Muscle of arm (tissue), 12 donors: Measurements from ENCODE around the gene BLTP3B. TPM values are rescaled to one million over a fixed set of nuclear protein-coding genes. Genes with fewer than 3 reads are reported as not detected.

Experiments
- DNase-seq: peaks from one replicate; pipeline ENCODE4 v3.0.0-alpha.2; 2013
- polyA plus RNA-seq, 12 donors: library from polyadenylated mRNA; unstranded; fragments of 120-200 nt; gene quantifications; one replicate each; pipeline ENCODE4 v1.2.1, GENCODE V29; 2013; ENCODE audit not compliant: insufficient read length in 12 of 12

BLTP3B gene
- polyA plus RNA-seq, 12 donors, result 14.7 to 19.3 (median 16.5) TPM; not detected in 1

DNA sequence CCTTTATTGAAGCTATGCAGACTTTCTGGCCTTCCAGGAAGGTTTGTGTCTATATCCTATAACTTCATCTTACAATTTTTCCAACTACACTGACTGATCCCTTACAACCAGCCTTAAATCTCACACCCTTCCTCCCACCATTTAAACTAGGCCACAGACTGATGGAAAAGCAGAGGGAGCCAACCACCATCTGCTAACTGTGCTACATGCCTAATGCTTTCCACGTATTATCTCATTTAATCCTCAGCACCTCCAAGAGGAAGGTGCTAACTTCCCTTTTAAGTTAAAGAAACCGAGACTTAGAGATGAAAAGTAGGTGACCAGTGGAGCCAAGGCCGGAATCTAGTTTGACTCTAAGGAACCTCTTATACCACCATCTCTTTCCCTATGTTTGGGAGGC, 22.7 kb upstream of the BLTP3B start:
- no peak for DNase-seq

- DNase-seq, result no peak
These were observed 21.6 kb upstream of the BLTP3B start for GRCh38 chr12:100164153-100164704.

DNA sequence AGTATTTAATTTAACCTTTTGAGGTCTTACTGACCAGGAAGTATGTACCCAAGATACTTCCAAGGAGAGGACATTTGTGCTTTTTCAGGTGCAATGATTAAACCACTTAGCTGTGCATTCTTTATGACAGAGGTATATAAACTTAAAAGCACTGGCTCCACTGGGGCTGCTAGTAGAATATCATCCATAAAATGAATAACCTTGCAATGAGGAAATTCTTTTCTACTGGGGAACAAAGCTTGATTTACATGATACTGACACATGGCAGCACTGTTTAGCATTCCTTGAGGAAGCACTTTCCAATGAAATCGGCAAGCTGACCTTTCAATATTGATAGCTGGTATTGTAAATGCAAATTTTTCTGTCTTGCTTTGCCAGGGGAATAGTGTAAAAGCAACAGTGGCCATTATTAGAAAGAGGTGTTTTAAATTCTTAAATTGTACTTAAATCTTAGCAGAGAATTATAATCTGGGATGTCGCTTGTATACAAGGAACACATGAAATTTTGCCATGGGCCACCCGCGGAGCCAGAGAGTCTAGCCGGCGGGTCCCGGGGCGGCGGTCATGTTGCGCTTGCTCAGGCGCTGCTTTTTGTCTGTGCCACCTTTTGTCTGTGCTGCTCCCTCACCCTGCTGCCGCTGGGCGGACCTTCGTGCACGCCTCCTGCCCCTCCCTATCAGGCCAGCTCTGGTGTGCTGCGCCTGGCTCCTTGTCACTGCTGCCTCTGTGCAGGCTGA, 20.9 kb upstream of the BLTP3B start:
- peak; percentile 35 for DNase-seq

DNA sequence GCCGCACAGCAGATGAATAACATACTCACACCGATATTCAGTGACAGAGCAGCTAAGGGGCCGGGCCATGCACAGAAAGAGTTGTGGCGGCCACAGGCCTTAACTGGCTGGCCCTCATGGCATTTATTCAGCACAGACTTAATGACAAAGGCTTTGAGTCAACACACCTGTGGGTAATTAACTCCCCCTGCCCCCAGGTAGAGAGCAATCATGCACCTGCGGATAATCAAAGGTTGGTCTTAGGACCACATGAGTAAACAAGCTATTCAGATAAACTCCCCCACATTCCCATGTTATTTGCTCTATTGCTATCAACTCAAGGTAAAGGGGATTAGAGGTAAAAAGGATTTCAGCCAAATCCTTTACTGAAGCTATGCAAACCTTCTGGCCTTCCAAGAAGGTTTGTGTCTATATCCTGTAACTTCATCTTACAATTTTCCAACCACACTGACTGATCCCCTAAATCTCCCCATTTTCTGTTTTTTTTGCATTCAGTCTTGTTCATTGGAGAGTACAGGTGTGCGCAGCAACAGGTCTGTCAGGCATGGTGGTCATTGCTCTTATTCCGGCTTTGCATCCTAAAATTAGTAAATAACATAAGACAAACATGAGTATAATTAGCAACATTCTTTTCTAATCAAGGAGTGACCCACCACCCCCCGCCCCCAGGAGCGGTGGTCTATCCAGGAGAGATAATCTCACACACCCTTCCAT, 16.9 kb upstream of the BLTP3B start:
- no peak for DNase-seq

DNA sequence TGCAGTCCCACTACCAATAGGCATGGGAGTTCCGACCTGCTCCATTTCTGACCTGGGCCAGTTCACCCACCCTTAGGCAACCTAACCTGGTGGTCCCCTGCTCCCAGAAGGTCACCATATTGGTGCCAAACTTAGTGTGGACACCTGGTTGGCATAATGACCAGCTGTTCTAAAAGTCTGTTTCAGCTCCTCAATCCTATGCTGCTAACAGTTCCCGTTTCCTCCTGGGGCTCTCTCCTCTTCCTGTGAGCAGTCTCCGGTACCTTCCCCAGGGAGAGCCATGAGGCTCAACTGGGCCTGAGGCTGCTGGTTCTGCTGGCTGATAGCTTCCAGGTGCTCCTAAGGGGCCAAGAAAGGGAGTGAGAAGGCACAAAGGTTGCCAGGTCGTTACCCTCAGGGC, 15.9 kb upstream of the BLTP3B start:
- DNase-seq, result no peak

- DNase-seq, result no peak
These were observed 14.8 kb upstream of the BLTP3B start for GRCh38 chr12:100157427-100157821.

- DNase-seq, result no peak
These were observed 14.2 kb upstream of the BLTP3B start for GRCh38 chr12:100156731-100157426.

- DNase-seq, result no peak
These were observed 12.0 kb upstream of the BLTP3B start for GRCh38 chr12:100154474-100155247.

DNA sequence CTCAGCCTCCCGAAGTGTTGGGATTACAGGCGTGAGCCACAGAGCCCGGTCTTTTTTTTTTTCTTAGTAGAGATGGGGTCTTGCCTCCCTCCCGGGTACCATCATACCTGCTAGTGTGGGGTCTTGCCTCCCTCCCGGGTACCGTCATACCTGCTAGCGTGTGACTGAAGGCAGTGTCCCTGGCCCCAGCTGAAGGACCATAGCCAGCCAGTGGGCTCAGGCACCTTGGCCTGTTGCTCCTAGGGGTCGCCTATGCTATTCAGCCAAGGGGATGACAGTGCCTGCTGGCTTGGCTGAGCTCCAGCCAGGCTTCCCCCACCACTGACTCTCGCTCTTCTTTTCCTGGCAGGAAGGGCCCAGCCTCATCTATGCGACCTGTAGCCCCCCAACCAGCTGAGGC, 10.5 kb upstream of the BLTP3B start:
- no peak for DNase-seq

DNA sequence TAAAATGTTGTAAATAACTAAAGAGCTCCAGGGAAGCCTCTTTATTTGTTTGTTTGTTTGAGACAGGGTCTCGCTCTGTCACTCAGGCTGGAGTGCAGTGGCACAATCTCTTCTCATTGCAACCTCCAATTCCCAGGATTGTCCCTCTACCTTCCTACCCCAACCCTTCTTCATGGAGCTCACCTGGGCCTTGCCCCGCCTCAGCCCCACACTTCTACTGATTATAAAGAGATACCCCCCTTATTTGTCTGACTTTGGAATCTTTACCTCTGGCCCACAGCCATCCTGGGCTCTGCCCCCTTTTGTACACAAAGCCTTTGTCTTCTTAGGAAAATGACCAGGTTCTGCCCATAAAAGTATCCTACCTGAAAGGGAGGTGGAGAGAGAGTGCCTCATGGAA, 9.1 kb upstream of the BLTP3B start:
- DNase-seq, result no peak

- no peak for DNase-seq
These were observed 3.6 kb upstream of the BLTP3B start for GRCh38 chr12:100146252-100146651.

- DNase-seq, result no peak
These were observed 3.0 kb upstream of the BLTP3B start for GRCh38 chr12:100145643-100146042.

GRCh38 chr12:100141998-100142850, 450 bp downstream of the BLTP3B start:
- peak; percentile 57 for DNase-seq

GRCh38 chr12:100141666-100141997, 1.0 kb downstream of the BLTP3B start:
- DNase-seq, result peak; percentile 67

GRCh38 chr12:100138803-100139098, 3.9 kb downstream of the BLTP3B start:
- no peak for DNase-seq

- DNase-seq, result no peak
These were observed 4.4 kb downstream of the BLTP3B start for GRCh38 chr12:100138048-100138802.

GRCh38 chr12:100133200-100133599, 9.5 kb downstream of the BLTP3B start:
- no peak for DNase-seq

DNA sequence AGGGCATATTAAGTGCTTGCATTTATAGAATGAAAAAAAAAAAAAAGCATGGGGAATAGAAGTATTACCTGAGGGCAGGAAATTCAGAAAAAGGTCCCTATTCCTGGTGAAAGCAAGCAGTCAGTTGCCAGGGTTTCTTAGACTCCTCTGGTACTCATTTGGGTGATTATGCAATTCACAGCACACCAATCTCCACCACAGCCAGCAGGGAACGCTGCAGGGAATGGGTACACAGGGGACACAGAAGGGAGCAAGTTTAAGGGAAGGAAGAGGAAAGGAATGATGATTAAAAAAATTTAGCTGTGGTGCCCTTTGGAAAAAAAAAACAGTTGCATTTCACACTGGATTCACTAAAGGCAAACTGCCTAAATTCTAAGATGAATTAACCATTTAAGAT, 14.2 kb downstream of the BLTP3B start:
- DNase-seq, result no peak

GRCh38 chr12:100127766-100128511, 14.7 kb downstream of the BLTP3B start:
- no peak for DNase-seq
